A549 (cell line): ENCODE data around the gene HAND1. TPM values are rescaled to one million over a fixed set of nuclear protein-coding genes. Genes with fewer than 3 reads are reported as not detected.

Experiments
- ATAC-seq, 2 experiments: fragments of 200-7000 bp in 1 of 2; fragments of >200 bp in 1 of 2; cut with Nextera tagmentation in 1 of 2; cut with Tn5 transposase in 1 of 2; 3 replicates each; pipeline versions ENCODE4 v1.8.0 to v1.9.1; 2018 to 2020; ENCODE audit warnings: mild to moderate bottlenecking in 1 of 2, moderate library complexity in 1 of 2
- CTCF ChIA-PET: fragments of 300-600 bp; sonication (Branson Sonifier 250); formaldehyde crosslinking; extraction: SDS; loops from one replicate; lab custom pipeline; 2021; ENCODE audit warnings: antibody characterized with exemption, inconsistent platforms; lab: Yijun Ruan, JAX
- POLR2A ChIA-PET: fragments of 350-600 bp; formaldehyde crosslinking; extraction: SDS; loops from one replicate; lab custom pipeline; 2021; ENCODE audit warnings: antibody characterized with exemption, inconsistent platforms; lab: Yijun Ruan, JAX
- DNase-seq, 2 experiments: peaks; one replicate each; pipeline versions ENCODE4 v3.0.0 to v3.0.0-alpha.2; 2011 to 2016; ENCODE audit warnings: low read depth in 1 of 2, low spot score in 1 of 2
- FAIRE-seq: peaks from 2 replicates; lab custom pipeline; 2011; peaks lifted over from hg19 to GRCh38; lab: Jason Lieb, UNC
- H3K27ac ChIP-seq, 2 experiments: fragments of >200 bp; sonication (Bioruptor Twin); formaldehyde crosslinking; 3 replicates each; pipeline ENCODE4 v1.5.1; 2016 to 2017
- H3K4me1 ChIP-seq: fragments of >200 bp; sonication (Bioruptor Twin); formaldehyde crosslinking; 3 replicates; pipeline ENCODE4 v1.6.1; 2016
- H3K4me2 ChIP-seq: fragments of >200 bp; sonication (Bioruptor Twin); formaldehyde crosslinking; 3 replicates; pipeline ENCODE4 v1.6.1; 2016
- H3K4me3 ChIP-seq: fragments of >200 bp; sonication (Bioruptor Twin); formaldehyde crosslinking; 3 replicates; pipeline ENCODE4 v1.5.1; 2016
- H3K9me3 ChIP-seq: fragments of >200 bp; sonication (Bioruptor Twin); formaldehyde crosslinking; 3 replicates; pipeline ENCODE4 v1.6.1; 2016
- CBX2 ChIP-seq: fragments of 200-600 bp; sonication (generic); IDR thresholded peaks from 2 replicates; pipeline ENCODE4 v1.6.1; 2016; ENCODE audit warnings: low read depth, mild to moderate bottlenecking, borderline replicate concordance
- CBX8 ChIP-seq: fragments of 200-600 bp; sonication (generic); IDR thresholded peaks from 2 replicates; pipeline ENCODE4 v1.6.1; 2016
- CHD4 ChIP-seq: fragments of 200-600 bp; sonication (generic); IDR thresholded peaks from 2 replicates; pipeline ENCODE4 v1.6.1; 2016; ENCODE audit warnings: antibody characterized with exemption, mild to moderate bottlenecking, borderline replicate concordance
- E2F6 ChIP-seq: IDR thresholded peaks from 2 replicates; pipeline ENCODE4 v1.6.1; 2012; ENCODE audit warnings: low read depth, borderline replicate concordance
- EHF ChIP-seq: fragments of 250-450 bp; sonication (Bioruptor Pico); IDR thresholded peaks from 2 replicates; pipeline ENCODE4 v1.5.0; 2020; ENCODE audit warnings: mild to moderate bottlenecking
- ELK1 ChIP-seq: fragments of 150-350 bp; IDR thresholded peaks from 2 replicates; pipeline ENCODE4 v1.6.1; 2014; ENCODE audit warnings: low read depth, mild to moderate bottlenecking, low read length
- EP300 ChIP-seq, 2 experiments: fragments of >200 bp; sonication (Bioruptor Twin); formaldehyde crosslinking; IDR thresholded peaks; 2 replicates in 1 of 2; 3 replicates in 1 of 2; pipeline ENCODE4 v1.6.1; 2016 to 2017
- ESRRA ChIP-seq: fragments of 150-350 bp; IDR thresholded peaks from 2 replicates; pipeline ENCODE4 v1.6.1; 2014; ENCODE audit warnings: mild to moderate bottlenecking, low read length, borderline replicate concordance
- FOSL2 ChIP-seq, 2 experiments: fragments of 450-650 bp in 1 of 2; fragments of >200 bp in 1 of 2; sonication (Bioruptor Twin) in 1 of 2; formaldehyde crosslinking; IDR thresholded peaks; 2 replicates each; pipeline versions ENCODE4 v1.5.0 to v1.6.1; 2016 to 2020; ENCODE audit warnings: mild to moderate bottlenecking in 1 of 2, moderate library complexity in 1 of 2
- FOXS1 ChIP-seq: fragments of 250-450 bp; sonication (Bioruptor Pico); IDR thresholded peaks from 2 replicates; pipeline ENCODE4 v1.5.0; 2020; ENCODE audit warnings: mild to moderate bottlenecking, moderate library complexity
- GATA3 ChIP-seq: IDR thresholded peaks from 2 replicates; pipeline ENCODE4 v1.6.1; 2012; ENCODE audit warnings: borderline replicate concordance
- HDAC2 ChIP-seq: fragments of 200-600 bp; sonication (generic); IDR thresholded peaks from 2 replicates; pipeline ENCODE4 v1.6.1; 2016
- HES2 ChIP-seq: fragments of >200 bp; sonication (Bioruptor Twin); formaldehyde crosslinking; IDR thresholded peaks from 2 replicates; pipeline ENCODE4 v1.6.1; 2016
- HOXA7 ChIP-seq: fragments of 250-450 bp; sonication (Bioruptor Pico); IDR thresholded peaks from 2 replicates; pipeline ENCODE4 v1.5.0; 2020; ENCODE audit warnings: mild to moderate bottlenecking, moderate library complexity
- HOXB13 ChIP-seq: fragments of 250-450 bp; sonication (Bioruptor Pico); IDR thresholded peaks from 2 replicates; pipeline ENCODE4 v1.5.0; 2020; ENCODE audit warnings: low read depth, mild to moderate bottlenecking, moderate library complexity
- HOXB5 ChIP-seq: fragments of 250-450 bp; sonication (Bioruptor Pico); IDR thresholded peaks from 2 replicates; pipeline ENCODE4 v1.5.0; 2020; ENCODE audit warnings: mild to moderate bottlenecking, moderate library complexity
- JUN ChIP-seq, 2 experiments: fragments of >200 bp; sonication (Bioruptor Twin); formaldehyde crosslinking; IDR thresholded peaks; 2 replicates in 1 of 2; 3 replicates in 1 of 2; pipeline ENCODE4 v1.6.1; 2016 to 2017
- MAX ChIP-seq: IDR thresholded peaks from 2 replicates; pipeline ENCODE4 v1.6.1; 2012
- MAZ ChIP-seq: fragments of 150-350 bp; IDR thresholded peaks from 2 replicates; pipeline ENCODE4 v1.6.1; 2014; ENCODE audit warnings: antibody characterized with exemption, low read depth, low read length, borderline replicate concordance
- RNF2 ChIP-seq: fragments of 200-600 bp; sonication (generic); IDR thresholded peaks from 2 replicates; pipeline ENCODE4 v1.6.1; 2016; ENCODE audit warnings: low read depth, mild to moderate bottlenecking, antibody characterized with exemption, moderate library complexity, borderline replicate concordance
- SMC3 ChIP-seq: fragments of >200 bp; sonication (Bioruptor Twin); formaldehyde crosslinking; IDR thresholded peaks from 3 replicates; pipeline ENCODE4 v1.6.1; 2018; ENCODE audit warnings: inconsistent platforms
- SREBF2 ChIP-seq: fragments of 450-650 bp; IDR thresholded peaks from 2 replicates; pipeline ENCODE4 v1.6.1; 2014; ENCODE audit warnings: mild to moderate bottlenecking, moderate library complexity
- ZC3H11A ChIP-seq: fragments of 450-650 bp; IDR thresholded peaks from 2 replicates; pipeline ENCODE4 v1.6.1; 2014; ENCODE audit warnings: antibody characterized with exemption, mild to moderate bottlenecking
- ZFP36 ChIP-seq: fragments of 450-650 bp; IDR thresholded peaks from 2 replicates; pipeline ENCODE4 v1.6.1; 2014; ENCODE audit warnings: borderline replicate concordance; ENCODE audit not compliant: partially characterized antibody
- ZSCAN20 ChIP-seq: fragments of 250-450 bp; sonication (Bioruptor Pico); IDR thresholded peaks from 2 replicates; pipeline ENCODE4 v1.8.0; 2022; ENCODE audit warnings: mild to moderate bottlenecking, moderate library complexity
- WGBS: methylation state at CpG from one replicate; pipeline ENCODE4 v1.1.6; 2017; ENCODE audit errors: missing lambda C conversion rate; 5-methylcytosine and 5-hydroxymethylcytosine counted together
- polyA plus RNA-seq, 4 experiments: library from polyadenylated mRNA; depleted of rRNA in 3 of 4; stranded (reverse); fragments of >200 nt; fragmentation: RNase III in 1 of 4; extraction: RNeasy Plus Mini Kit Qiagen cat#74134 plus additional on column Dnase treatment in 1 of 4; gene quantifications; 2 replicates in 3 of 4; 3 replicates in 1 of 4; pipeline ENCODE4 v1.2.3, GENCODE V29; 2011 to 2017

The HAND1 gene
- polyA plus RNA-seq, 2 of the 4 experiments (the other 2 are of a cell fraction), result 0.04 TPM; not detected in 1

- H3K4me2 ChIP-seq, result no peak overlapping the region
- no peak overlapping the region for H3K4me3 ChIP-seq
- ATAC-seq, result no peak
- TF ChIP-seq ZSCAN20 (CRISPR knock-in tag), result no peak
- no peak for TF ChIP-seq HDAC2
- TF ChIP-seq MAX, result no peak
- no peak for TF ChIP-seq SREBF2
- TF ChIP-seq HOXA7, result no peak
- TF ChIP-seq E2F6, result no peak
- no peak for TF ChIP-seq SMC3
- TF ChIP-seq CHD4, result no peak
- TF ChIP-seq ZC3H11A, result no peak
- TF ChIP-seq HOXB5 (CRISPR knock-in tag), result no peak
- no peaks in the 10 kb centered on the region for H3K9me3 ChIP-seq
- no peak overlapping the region for H3K27ac ChIP-seq
- POLR2A ChIA-PET, result no interaction called here
- CTCF ChIA-PET, result interaction anchor here (0.8 to 2.6 kb wide), 3 partner anchors 20 to 90 kb away, joined by 3 to 10 read pairs (median 3); no protein-coding TSS in a partner anchor
- FAIRE-seq, result no peak
- H3K4me1 ChIP-seq, result no peaks in the 10 kb centered on the region
- WGBS, result 14% methylated on average over 4 of the region's 4 CpGs
- DNase-seq, result no peak
Measured at GRCh38 chr5:154486427-154486866, 8.4 kb upstream of the HAND1 start.

DNA sequence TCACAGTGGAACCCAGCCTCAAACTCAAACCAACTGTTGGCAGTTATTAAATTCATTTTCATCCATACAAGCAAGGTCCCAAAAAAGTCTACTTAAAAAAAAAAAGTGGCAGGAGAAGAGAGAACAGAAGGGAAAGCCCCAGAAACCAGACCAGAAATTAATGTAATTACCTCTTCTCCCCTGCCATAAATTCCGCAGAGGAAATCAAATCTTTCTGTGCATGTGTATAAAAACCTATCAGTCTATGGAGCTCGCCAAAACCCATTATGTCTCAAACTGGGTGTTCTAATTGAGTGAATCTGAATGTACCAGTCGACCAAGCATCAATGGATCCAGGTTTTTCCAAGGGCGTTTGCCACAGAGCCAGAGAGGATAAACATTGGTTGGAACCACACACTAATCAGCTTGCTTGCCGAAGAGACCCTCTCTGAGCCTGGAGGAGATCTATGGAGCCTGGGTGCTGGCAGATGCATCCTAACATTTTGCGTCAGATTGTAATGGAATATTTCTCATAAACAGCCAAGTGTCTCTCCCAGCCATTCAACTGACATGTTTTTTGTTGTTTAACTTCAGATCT, 7.9 kb upstream of the HAND1 start:
- TF ChIP-seq ZSCAN20 (CRISPR knock-in tag) (no peak), CBX8 (no peak), RNF2 (no peak), FOXS1 (CRISPR knock-in tag) (no peak), EP300 (IDR thresholded peaks at IDR 0.05) (no peak), JUN (IDR thresholded peaks at IDR 0.05) (no peak), MAX (no peak), GATA3 (no peak), ESRRA (no peak), HDAC2 (no peak), ZFP36 (no peak), MAZ (no peak), HOXB13 (CRISPR knock-in tag) (no peak), FOSL2 (IDR thresholded peaks at IDR 0.05) (no peak), FOSL2 (CRISPR knock-in tag; IDR thresholded peaks at IDR 0.05) (no peak), HES2 (no peak)
- TF ChIP-seq, all 56 proteins: peak for 0
- Histone ChIP-seq H3K4me3 (no peak overlapping the region), H3K4me2 (no peak overlapping the region), H3K9me3 (no peaks in the 10 kb centered on the region), H3K27ac (no peak overlapping the region), H3K4me1 (no peaks in the 10 kb centered on the region)
- ChIA-PET POLR2A (no interaction called here), CTCF (interaction anchor here (0.8 to 2.6 kb wide), 3 partner anchors 19 to 90 kb away, joined by 3 to 10 read pairs (median 3); no protein-coding TSS in a partner anchor)
- FAIRE-seq (no peak), ATAC-seq (no peak), DNase-seq (no peak)
- 32% methylated on average over 6 of the region's 6 CpGs for WGBS

DNA sequence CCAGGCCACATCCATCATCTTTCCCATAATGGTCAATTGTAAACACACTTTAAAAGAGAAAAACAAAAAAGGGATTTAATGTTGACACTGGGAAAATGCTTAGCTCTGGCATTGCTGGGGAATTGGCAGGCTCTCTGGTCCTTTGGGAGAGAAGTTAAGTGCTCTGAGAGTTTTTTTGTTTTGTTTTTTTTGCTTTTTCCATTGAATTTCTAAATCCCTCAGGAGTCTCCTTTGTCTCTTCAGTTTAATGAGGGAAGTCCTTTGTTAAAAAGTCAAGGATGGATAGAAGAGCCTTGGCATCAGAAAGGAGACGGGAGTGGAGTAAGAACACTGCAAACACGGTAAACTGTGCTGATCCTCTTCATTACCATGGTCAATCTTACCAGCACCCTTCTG, 7.1 kb upstream of the HAND1 start:
- Histone ChIP-seq H3K4me1 (no peaks in the 10 kb centered on the region), H3K4me2 (no peak overlapping the region), H3K27ac (no peak overlapping the region), H3K4me3 (no peak overlapping the region), H3K9me3 (no peaks in the 10 kb centered on the region)
- 13% methylated on average over 2 of the region's 2 CpGs for WGBS
- POLR2A ChIA-PET, result no interaction called here
- TF ChIP-seq CBX2, result no peak
- no peak for TF ChIP-seq ELK1
- peak; percentile 26; the same call in 1 of the 2 replicates for TF ChIP-seq CBX8
- TF ChIP-seq ESRRA, result no peak
- no peak for TF ChIP-seq EHF (CRISPR knock-in tag)
- TF ChIP-seq EP300 (IDR thresholded peaks at IDR 0.05), result no peak
- no peak for TF ChIP-seq HOXB13 (CRISPR knock-in tag)
- TF ChIP-seq, all 56 proteins: peak for 1
- ATAC-seq, result no peak
- no peak for FAIRE-seq
- no peak for DNase-seq
- CTCF ChIA-PET, result interaction anchor here (1.6 to 2.6 kb wide), 3 partner anchors 15 to 18 kb away, joined by 3 to 12 read pairs (median 10); no protein-coding TSS in a partner anchor
